GM19238 (cell line): ENCODE measurements around the gene ALOX5.
"Not testable (repeated sequence)": the region's sequence is repeated elsewhere in the genome, so short reads cannot be mapped to it uniquely, and the experiment has no call there.

ENCODE experiments used
- DNase-seq: peaks from one replicate; pipeline ENCODE4 v3.0.0; 2011; ENCODE audit warnings: low spot score; ENCODE audit not compliant: insufficient read length

The ALOX5 gene

GRCh38 chr10:45466784-45467183, 92.8 kb downstream of the ALOX5 start:
- no peak for DNase-seq

GRCh38 chr10:45468079-45468478, 94.1 kb downstream of the ALOX5 start:
- no peak for DNase-seq

- DNase-seq, result no peak
These were observed 96.3 kb downstream of the ALOX5 start for GRCh38 chr10:45470098-45471012.

- DNase-seq, result no peak
These were observed 97.0 kb downstream of the ALOX5 start for GRCh38 chr10:45471059-45471458.

- DNase-seq, result no peak
These were observed 97.7 kb downstream of the ALOX5 start for GRCh38 chr10:45471531-45472310.

- no peak for DNase-seq
These were observed 99.1 kb downstream of the ALOX5 start for GRCh38 chr10:45473126-45473525.

- no peak for DNase-seq
These were observed 102.5 kb downstream of the ALOX5 start for GRCh38 chr10:45476559-45476958.

GRCh38 chr10:45480294-45480693, 106.3 kb downstream of the ALOX5 start:
- no peak for DNase-seq

GRCh38 chr10:45481100-45481499, 107.1 kb downstream of the ALOX5 start:
- not testable (repeated sequence) for DNase-seq

GRCh38 chr10:45483002-45483401, 109.0 kb downstream of the ALOX5 start:
- DNase-seq, result no peak

- DNase-seq, result no peak
These were observed 113.7 kb downstream of the ALOX5 start for GRCh38 chr10:45487735-45488134.

GRCh38 chr10:45488365-45488764, 114.3 kb downstream of the ALOX5 start:
- no peak for DNase-seq

- no peak for DNase-seq
These were observed 116.3 kb downstream of the ALOX5 start for GRCh38 chr10:45490277-45490676.

GRCh38 chr10:45491061-45491460, 117.0 kb downstream of the ALOX5 start:
- no peak for DNase-seq
